ENCODE data around the gene SCGB2A2. TPM values are rescaled to one million over a fixed set of nuclear protein-coding genes. Genes with fewer than 3 reads are reported as not detected.

Gene SCGB2A2
- total and polyA plus RNA-seq, 2 experiments from 2014 or later = not detected

DNA sequence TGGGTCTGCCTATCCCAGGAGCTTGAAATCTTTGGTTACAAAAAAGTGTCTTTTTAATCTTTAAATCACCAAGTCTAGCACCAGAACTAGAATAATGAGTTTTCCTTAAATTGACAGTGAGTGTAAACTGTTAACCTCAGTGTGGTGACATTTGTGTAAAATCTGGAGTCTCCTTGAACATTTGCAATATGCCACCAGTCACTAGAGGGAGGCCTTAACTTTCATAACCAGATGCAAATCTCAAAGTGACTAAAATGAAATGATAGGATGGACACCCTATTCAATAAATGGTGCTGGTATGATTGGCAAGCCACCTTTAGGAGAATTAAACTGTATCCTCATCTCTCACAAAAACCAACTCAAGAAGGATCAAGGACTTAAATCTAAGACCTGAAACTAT is 36.2 kb upstream of the SCGB2A2 start:
- H3K4me3 Mint-ChIP-seq = no peak overlapping the region
- peaks cover 3% of the 10 kb centered on the region; the same call in 1 of the 3 replicates for H3K9me3 Mint-ChIP-seq
- no peak overlapping the region for H3K27ac Mint-ChIP-seq
- no peaks in the 10 kb centered on the region; the same call in 2 of the 3 replicates for H3K4me1 Mint-ChIP-seq
- Histone ChIP-seq H3K27ac (ENCODE audit: low read depth) (no peak overlapping the region), H3K4me2 (no peak overlapping the region), H4K20me1 (replicated peaks; ENCODE audit: insufficient read depth) (no peaks in the 10 kb centered on the region), H3K9me2 (ENCODE audit: insufficient read depth) (no peaks in the 10 kb centered on the region), H2AFZ (no peak overlapping the region), H3K36me3 (ENCODE audit: insufficient read depth) (no peaks in the 10 kb centered on the region), H3K4me3 (no peak overlapping the region), H3K27me3 (ENCODE audit: insufficient read depth) (no peaks in the 10 kb centered on the region), H3K4me1 (ENCODE audit: insufficient read depth) (no peaks in the 10 kb centered on the region), H3F3A (replicated peaks; ENCODE audit: low read depth) (no peaks in the 10 kb centered on the region), H3K79me2 (replicated peaks; ENCODE audit: insufficient read depth) (no peaks in the 10 kb centered on the region)
- no peaks in the 10 kb centered on the region for H3K36me3 Mint-ChIP-seq (ENCODE audit: low read depth)
- DNase-seq (ENCODE audit: low spot score) (no peak), ATAC-seq (no peak)
- peaks cover 1% of the 10 kb centered on the region for H3K27me3 Mint-ChIP-seq (ENCODE audit: insufficient read depth, low read depth, poor library complexity)
- TF ChIP-seq CREB1 (CRISPR knock-in tag; IDR thresholded peaks at IDR 0.05; ENCODE audit: low read depth) (no peak), JUNB (IDR thresholded peaks at IDR 0.05; ENCODE audit: unreplicated experiment) (no peak), EZH2phosphoT487 (IDR thresholded peaks at IDR 0.05; ENCODE audit: unreplicated experiment) (no peak)
- TF ChIP-seq, protein P1, sequence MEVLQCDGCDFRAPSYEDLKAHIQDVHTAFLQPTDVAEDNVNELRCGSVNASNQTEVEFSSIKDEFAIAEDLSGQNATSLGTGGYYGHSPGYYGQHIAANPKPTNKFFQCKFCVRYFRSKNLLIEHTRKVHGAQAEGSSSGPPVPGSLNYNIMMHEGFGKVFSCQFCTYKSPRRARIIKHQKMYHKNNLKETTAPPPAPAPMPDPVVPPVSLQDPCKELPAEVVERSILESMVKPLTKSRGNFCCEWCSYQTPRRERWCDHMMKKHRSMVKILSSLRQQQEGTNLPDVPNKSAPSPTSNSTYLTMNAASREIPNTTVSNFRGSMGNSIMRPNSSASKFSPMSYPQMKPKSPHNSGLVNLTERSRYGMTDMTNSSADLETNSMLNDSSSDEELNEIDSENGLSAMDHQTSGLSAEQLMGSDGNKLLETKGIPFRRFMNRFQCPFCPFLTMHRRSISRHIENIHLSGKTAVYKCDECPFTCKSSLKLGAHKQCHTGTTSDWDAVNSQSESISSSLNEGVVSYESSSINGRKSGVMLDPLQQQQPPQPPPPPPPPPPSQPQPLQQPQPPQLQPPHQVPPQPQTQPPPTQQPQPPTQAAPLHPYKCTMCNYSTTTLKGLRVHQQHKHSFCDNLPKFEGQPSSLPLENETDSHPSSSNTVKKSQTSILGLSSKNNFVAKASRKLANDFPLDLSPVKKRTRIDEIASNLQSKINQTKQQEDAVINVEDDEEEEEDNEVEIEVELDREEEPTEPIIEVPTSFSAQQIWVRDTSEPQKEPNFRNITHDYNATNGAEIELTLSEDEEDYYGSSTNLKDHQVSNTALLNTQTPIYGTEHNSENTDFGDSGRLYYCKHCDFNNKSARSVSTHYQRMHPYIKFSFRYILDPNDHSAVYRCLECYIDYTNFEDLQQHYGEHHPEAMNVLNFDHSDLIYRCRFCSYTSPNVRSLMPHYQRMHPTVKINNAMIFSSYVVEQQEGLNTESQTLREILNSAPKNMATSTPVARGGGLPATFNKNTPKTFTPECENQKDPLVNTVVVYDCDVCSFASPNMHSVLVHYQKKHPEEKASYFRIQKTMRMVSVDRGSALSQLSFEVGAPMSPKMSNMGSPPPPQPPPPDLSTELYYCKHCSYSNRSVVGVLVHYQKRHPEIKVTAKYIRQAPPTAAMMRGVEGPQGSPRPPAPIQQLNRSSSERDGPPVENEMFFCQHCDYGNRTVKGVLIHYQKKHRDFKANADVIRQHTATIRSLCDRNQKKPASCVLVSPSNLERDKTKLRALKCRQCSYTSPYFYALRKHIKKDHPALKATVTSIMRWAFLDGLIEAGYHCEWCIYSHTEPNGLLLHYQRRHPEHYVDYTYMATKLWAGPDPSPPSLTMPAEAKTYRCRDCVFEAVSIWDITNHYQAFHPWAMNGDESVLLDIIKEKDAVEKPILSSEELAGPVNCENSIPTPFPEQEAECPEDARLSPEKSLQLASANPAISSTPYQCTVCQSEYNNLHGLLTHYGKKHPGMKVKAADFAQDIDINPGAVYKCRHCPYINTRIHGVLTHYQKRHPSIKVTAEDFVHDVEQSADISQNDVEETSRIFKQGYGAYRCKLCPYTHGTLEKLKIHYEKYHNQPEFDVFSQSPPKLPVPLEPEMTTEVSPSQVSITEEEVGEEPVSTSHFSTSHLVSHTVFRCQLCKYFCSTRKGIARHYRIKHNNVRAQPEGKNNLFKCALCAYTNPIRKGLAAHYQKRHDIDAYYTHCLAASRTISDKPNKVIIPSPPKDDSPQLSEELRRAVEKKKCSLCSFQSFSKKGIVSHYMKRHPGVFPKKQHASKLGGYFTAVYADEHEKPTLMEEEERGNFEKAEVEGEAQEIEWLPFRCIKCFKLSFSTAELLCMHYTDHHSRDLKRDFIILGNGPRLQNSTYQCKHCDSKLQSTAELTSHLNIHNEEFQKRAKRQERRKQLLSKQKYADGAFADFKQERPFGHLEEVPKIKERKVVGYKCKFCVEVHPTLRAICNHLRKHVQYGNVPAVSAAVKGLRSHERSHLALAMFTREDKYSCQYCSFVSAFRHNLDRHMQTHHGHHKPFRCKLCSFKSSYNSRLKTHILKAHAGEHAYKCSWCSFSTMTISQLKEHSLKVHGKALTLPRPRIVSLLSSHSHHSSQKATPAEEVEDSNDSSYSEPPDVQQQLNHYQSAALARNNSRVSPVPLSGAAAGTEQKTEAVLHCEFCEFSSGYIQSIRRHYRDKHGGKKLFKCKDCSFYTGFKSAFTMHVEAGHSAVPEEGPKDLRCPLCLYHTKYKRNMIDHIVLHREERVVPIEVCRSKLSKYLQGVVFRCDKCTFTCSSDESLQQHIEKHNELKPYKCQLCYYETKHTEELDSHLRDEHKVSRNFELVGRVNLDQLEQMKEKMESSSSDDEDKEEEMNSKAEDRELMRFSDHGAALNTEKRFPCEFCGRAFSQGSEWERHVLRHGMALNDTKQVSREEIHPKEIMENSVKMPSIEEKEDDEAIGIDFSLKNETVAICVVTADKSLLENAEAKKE (CRISPR knock-in tag; IDR thresholded peaks at IDR 0.05) = no peak

DNA sequence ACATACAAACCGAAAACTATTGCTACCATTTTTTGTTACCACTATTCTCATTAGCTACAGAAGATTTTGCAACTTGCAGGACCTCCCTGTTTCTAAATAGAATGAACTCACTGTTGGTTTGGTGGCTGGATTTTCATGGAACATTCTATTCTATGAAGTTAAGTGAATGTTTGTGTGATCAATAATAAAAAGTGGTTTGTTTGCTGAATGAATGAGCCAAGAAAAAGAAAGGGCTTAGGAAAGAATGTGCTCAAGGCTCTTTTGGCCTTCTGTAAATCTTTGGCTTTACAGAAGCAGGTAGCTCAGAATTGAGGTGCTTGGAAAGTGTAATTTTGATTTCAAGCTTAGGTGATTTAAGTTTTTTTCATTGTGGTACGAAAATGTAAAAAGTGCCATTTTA is 33.8 kb upstream of the SCGB2A2 start:
- H4K20me1 ChIP-seq (replicated peaks; ENCODE audit: insufficient read depth) = no peaks in the 10 kb centered on the region
- peaks cover 1% of the 10 kb centered on the region for H3K27me3 Mint-ChIP-seq (ENCODE audit: insufficient read depth, low read depth, poor library complexity)
- no peaks in the 10 kb centered on the region for H3K27me3 ChIP-seq (ENCODE audit: insufficient read depth)
- TF ChIP-seq, protein P1 (CRISPR knock-in tag; IDR thresholded peaks at IDR 0.05) = no peak
- TF ChIP-seq CREB1 (CRISPR knock-in tag; IDR thresholded peaks at IDR 0.05; ENCODE audit: low read depth) = no peak
- no peak for TF ChIP-seq JUNB (IDR thresholded peaks at IDR 0.05; ENCODE audit: unreplicated experiment)
- TF ChIP-seq, protein P2, sequence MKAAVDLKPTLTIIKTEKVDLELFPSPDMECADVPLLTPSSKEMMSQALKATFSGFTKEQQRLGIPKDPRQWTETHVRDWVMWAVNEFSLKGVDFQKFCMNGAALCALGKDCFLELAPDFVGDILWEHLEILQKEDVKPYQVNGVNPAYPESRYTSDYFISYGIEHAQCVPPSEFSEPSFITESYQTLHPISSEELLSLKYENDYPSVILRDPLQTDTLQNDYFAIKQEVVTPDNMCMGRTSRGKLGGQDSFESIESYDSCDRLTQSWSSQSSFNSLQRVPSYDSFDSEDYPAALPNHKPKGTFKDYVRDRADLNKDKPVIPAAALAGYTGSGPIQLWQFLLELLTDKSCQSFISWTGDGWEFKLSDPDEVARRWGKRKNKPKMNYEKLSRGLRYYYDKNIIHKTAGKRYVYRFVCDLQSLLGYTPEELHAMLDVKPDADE (IDR thresholded peaks at IDR 0.05) = no peak

More for the DNA sequence above, 33.8 kb upstream of the SCGB2A2 start:
- Mint-ChIP-seq H3K27ac (no peak overlapping the region), H3K36me3 (ENCODE audit: low read depth) (no peaks in the 10 kb centered on the region), H3K9me3 (peaks cover 3% of the 10 kb centered on the region; the same call in 1 of the 3 replicates), H3K4me1 (no peaks in the 10 kb centered on the region; the same call in 2 of the 3 replicates), H3K4me3 (no peak overlapping the region)
- Histone ChIP-seq H3K4me3 (no peak overlapping the region), H3K4me1 (ENCODE audit: insufficient read depth) (no peaks in the 10 kb centered on the region), H3K4me2 (no peak overlapping the region), H3K36me3 (ENCODE audit: insufficient read depth) (no peaks in the 10 kb centered on the region), H3K79me2 (replicated peaks; ENCODE audit: insufficient read depth) (no peaks in the 10 kb centered on the region), H3F3A (replicated peaks; ENCODE audit: low read depth) (no peaks in the 10 kb centered on the region), H3K9me2 (ENCODE audit: insufficient read depth) (no peaks in the 10 kb centered on the region), H2AFZ (no peak overlapping the region), H3K27ac (ENCODE audit: low read depth) (no peak overlapping the region)
- DNase-seq (ENCODE audit: low spot score) = no peak
- no peak for ATAC-seq

Data from GM23338 (cell line).